HG03025 (cell line): ENCODE results near the gene MICU1.
"Not testable (repeated sequence)": the region's sequence is repeated elsewhere in the genome, so short reads cannot be mapped to it uniquely, and the experiment has no call there.

Experiments used
- ATAC-seq: cut with Tn5 transposase; IDR thresholded peaks from one replicate; pipeline ENCODE4 v1.9.1; 2021; ENCODE audit warnings: mild to moderate bottlenecking, moderate library complexity; ENCODE audit not compliant: unreplicated experiment, low FRiP score

Gene MICU1

GRCh38 chr10:72334196-72334824 lies 291.6 kb downstream of the MICU1 start:
- no peak for ATAC-seq

GRCh38 chr10:72333112-72334015 lies 292.5 kb downstream of the MICU1 start:
- no peak for ATAC-seq

GRCh38 chr10:72332423-72333111 lies 293.3 kb downstream of the MICU1 start:
- ATAC-seq: no peak

GRCh38 chr10:72331575-72332422 lies 294.1 kb downstream of the MICU1 start:
- ATAC-seq: peak; percentile 50

- no peak for ATAC-seq
Measured at GRCh38 chr10:72330069-72330426, 295.8 kb downstream of the MICU1 start.

GRCh38 chr10:72329290-72330068 lies 296.4 kb downstream of the MICU1 start:
- no peak for ATAC-seq

- ATAC-seq: no peak
Measured at GRCh38 chr10:72328829-72329204, 297.1 kb downstream of the MICU1 start.

- no peak for ATAC-seq
Measured at GRCh38 chr10:72328045-72328828, 297.6 kb downstream of the MICU1 start.

- not testable (repeated sequence) for ATAC-seq
Measured at GRCh38 chr10:72326665-72327603, 298.9 kb downstream of the MICU1 start.

GRCh38 chr10:72325243-72326175 lies 300.4 kb downstream of the MICU1 start:
- not testable (repeated sequence) for ATAC-seq

GRCh38 chr10:72323771-72324191 lies 302.1 kb downstream of the MICU1 start:
- ATAC-seq: no peak

- ATAC-seq: no peak
Measured at GRCh38 chr10:72323108-72323749, 302.6 kb downstream of the MICU1 start.

GRCh38 chr10:72322280-72323058 lies 303.4 kb downstream of the MICU1 start:
- ATAC-seq: no peak

GRCh38 chr10:72322030-72322279 lies 303.9 kb downstream of the MICU1 start:
- no peak for ATAC-seq

GRCh38 chr10:72321248-72322029 lies 304.4 kb downstream of the MICU1 start:
- ATAC-seq: no peak
